T-cell (primary cell): ENCODE data around the gene ASAP2. TPM values are rescaled to one million over a fixed set of nuclear protein-coding genes. Genes with fewer than 3 reads are reported as not detected.
A peak's percentile ranks its signal among the peaks of the same experiment; 100 is the strongest.

ENCODE experiments used
- ATAC-seq, 4 experiments: fragments of 200-7000 bp in 3 of 4; fragments of 150-1000 bp in 1 of 4; cut with Tn5 transposase; replicated peaks in 1 of 4; 1 replicate in 3 of 4; 2 replicates in 1 of 4; pipeline ENCODE4 v1.10.0; 2021; ENCODE audit warnings: moderate library complexity in 3 of 4, mild to moderate bottlenecking in 2 of 4, moderate number of reproducible peaks in 1 of 4
- CTCF ChIA-PET, 2 donors: fragments of 300-600 bp; sonication (Branson Sonifier 250); formaldehyde crosslinking; loops; one replicate each; lab custom pipeline; 2022; ENCODE audit warnings: antibody characterized with exemption in 2 of 2; lab: Charles Lee
- POLR2A ChIA-PET, 2 donors: fragments of 300-600 bp; sonication (Branson Sonifier 250); formaldehyde crosslinking; loops; one replicate each; lab custom pipeline; 2022; ENCODE audit warnings: antibody characterized with exemption in 2 of 2; lab: Charles Lee
- DNase-seq, 35 experiments: peaks; one replicate each; pipeline versions ENCODE4 v3.0.0 to v3.0.0-alpha.2; 2013 to 2023
- H3K27ac ChIP-seq: one replicate; pipeline ENCODE4 v1.5.1; 2013; ENCODE audit warnings: low read length
- H3K27me3 ChIP-seq, 2 experiments: replicated peaks in 1 of 2; 1 replicate in 1 of 2; 2 replicates in 1 of 2; pipeline versions ENCODE4 v1.6.1 to v1.7.0; 2013; ENCODE audit warnings: low read length in 1 of 2, mixed read lengths in 1 of 2; ENCODE audit not compliant: control insufficient read depth in 2 of 2, insufficient read depth in 2 of 2; ENCODE audit errors: extremely low read depth in 1 of 2
- H3K36me3 ChIP-seq, 2 donors: 1 replicate in 1 of 2; 2 replicates in 1 of 2; pipeline versions ENCODE4 v1.6.1 to v1.7.0; 2013; ENCODE audit warnings: low read length in 1 of 2; ENCODE audit not compliant: control insufficient read depth in 2 of 2, insufficient read depth in 1 of 2; ENCODE audit errors: extremely low read depth in 1 of 2
- H3K4me1 ChIP-seq, 2 experiments: 1 replicate in 1 of 2; 2 replicates in 1 of 2; pipeline versions ENCODE4 v1.6.1 to v1.7.0; 2013; ENCODE audit warnings: low read length in 2 of 2, mixed read lengths in 1 of 2; ENCODE audit not compliant: insufficient read depth in 2 of 2, control insufficient read depth in 1 of 2; ENCODE audit errors: extremely low read depth in 1 of 2
- H3K4me3 ChIP-seq, 2 donors: 1 replicate in 1 of 2; 2 replicates in 1 of 2; pipeline versions ENCODE4 v1.5.1 to v1.7.0; 2013; ENCODE audit warnings: mild to moderate bottlenecking in 2 of 2, low read length in 1 of 2, moderate library complexity in 1 of 2; ENCODE audit not compliant: control insufficient read depth in 1 of 2; ENCODE audit errors: extremely low read depth in 1 of 2
- H3K9me3 ChIP-seq: 2 replicates; pipeline ENCODE4 v1.7.0; 2013
- H3K27ac Mint-ChIP-seq, 2 donors: one replicate each; pipeline ENCODE4 v1.8.0; 2020 to 2021; ENCODE audit warnings: mild to moderate bottlenecking in 2 of 2, mixed read lengths in 2 of 2
- H3K27me3 Mint-ChIP-seq, 2 donors: one replicate each; pipeline ENCODE4 v1.8.0; 2021 to 2022; ENCODE audit warnings: mixed read lengths in 2 of 2
- H3K36me3 Mint-ChIP-seq: one replicate; pipeline ENCODE4 v1.8.0; 2021; ENCODE audit warnings: mixed read lengths
- H3K4me1 Mint-ChIP-seq, 3 donors: one replicate each; pipeline ENCODE4 v1.8.0; 2020 to 2022; ENCODE audit warnings: mixed read lengths in 3 of 3, mild to moderate bottlenecking in 1 of 3
- H3K4me3 Mint-ChIP-seq, 3 donors: one replicate each; pipeline ENCODE4 v1.8.0; 2020 to 2022; ENCODE audit warnings: mild to moderate bottlenecking in 3 of 3, mixed read lengths in 3 of 3, moderate library complexity in 3 of 3
- H3K9me3 Mint-ChIP-seq, 3 donors: one replicate each; pipeline ENCODE4 v1.8.0; 2020 to 2022; ENCODE audit warnings: mixed read lengths in 3 of 3
- WGBS: methylation state at CpG from one replicate; pipeline ENCODE4 v1.1.5; 2013; ENCODE audit warnings: missing lambda C conversion rate; ENCODE audit not compliant: insufficient coverage; 5-methylcytosine and 5-hydroxymethylcytosine counted together
- total RNA-seq, 35 experiments: library from RNA in 6 of 35; stranded (reverse) in 6 of 35; fragments of 120-200 nt in 1 of 35; gene quantifications; one replicate each; pipeline versions ENCODE4 v1.2.1 to v1.2.4 and lab custom pipeline; 2013 to 2026

ASAP2 gene
- total RNA-seq, 5 donors from 2014 or later (not counting 1 experiment from before 2014, with no cell fraction given), result 0.10 to 0.38 (median 0.27) TPM; not detected in 1

DNA sequence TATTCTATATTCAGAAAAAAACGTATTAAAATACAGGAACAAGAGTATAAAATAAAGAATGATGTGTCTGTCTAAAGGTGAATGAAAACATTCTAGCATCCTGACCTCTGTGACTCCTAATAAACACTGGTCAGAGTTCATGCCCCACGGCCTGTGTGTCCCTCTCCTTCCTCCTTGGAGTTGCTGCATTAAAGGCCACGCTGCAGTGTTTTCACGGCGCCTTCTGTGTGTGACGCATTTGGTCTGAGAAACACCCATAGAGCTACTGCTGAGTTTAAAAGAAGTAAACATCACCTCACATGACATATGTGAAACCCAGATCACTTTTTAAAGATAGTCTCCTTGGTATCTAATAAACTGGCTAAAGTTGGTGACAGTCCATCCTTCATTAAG, 126.2 kb downstream of the ASAP2 start:
- no peak for ATAC-seq
- 33% methylated on average over 1 of the region's 6 CpGs for WGBS

DNA sequence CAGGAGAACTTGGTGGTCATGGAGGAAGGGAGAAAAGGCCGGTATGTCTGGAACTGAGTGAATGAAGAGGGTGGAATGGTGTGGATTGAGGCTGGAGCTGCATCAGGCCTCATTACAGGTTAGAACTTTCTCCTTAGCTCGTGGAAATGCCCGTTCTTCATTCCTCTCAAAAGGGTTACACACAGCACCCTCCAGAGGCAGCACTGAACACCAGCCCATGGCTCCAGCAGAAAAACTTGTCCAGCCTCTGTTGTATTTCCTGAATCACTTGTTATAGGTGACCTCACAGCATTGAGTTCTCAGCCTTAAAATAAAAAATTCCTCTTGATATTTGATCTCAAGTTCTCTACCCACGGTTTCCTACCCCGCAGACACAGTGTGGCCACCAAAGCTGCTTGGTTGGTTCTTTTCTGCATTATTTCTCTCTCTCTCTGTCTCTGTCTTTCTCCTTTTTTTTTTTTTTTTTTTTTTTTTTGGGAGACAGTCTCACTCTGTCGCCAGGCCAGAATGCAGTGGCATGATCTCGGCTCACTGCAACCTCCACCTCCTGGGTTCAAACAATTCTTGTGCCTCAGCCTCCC, 127.1 kb downstream of the ASAP2 start:
- H3K36me3 ChIP-seq, result no peaks in the 10 kb centered on the region
- H3K27ac ChIP-seq, result no peak overlapping the region
- H3K27me3 Mint-ChIP-seq, result peaks cover 0 to 10% of the 10 kb centered on the region in 2 donors
- DNase-seq (peak in 1 of 35 experiments; percentile 8), ATAC-seq (no peak)
- H3K27ac Mint-ChIP-seq, result no peak overlapping the region
- H3K36me3 Mint-ChIP-seq, result no peaks in the 10 kb centered on the region
- no peak overlapping the region for H3K4me3 Mint-ChIP-seq
- peaks cover 0 to 4% of the 10 kb centered on the region in 2 experiments for H3K27me3 ChIP-seq
- ChIA-PET POLR2A (interaction anchor here in 1 of 2 donors (0.7 kb wide), 1 partner anchor 9 kb away, joined by 3 read pairs; no protein-coding TSS in a partner anchor), CTCF (no interaction called here)
- no peak overlapping the region for H3K4me3 ChIP-seq
- WGBS, result 21% methylated on average over 2 of the region's 7 CpGs
- H3K9me3 ChIP-seq, result no peaks in the 10 kb centered on the region
- peaks cover 6 to 12% (median 10%) of the 10 kb centered on the region in 3 donors for H3K4me1 Mint-ChIP-seq
- H3K4me1 ChIP-seq, result peaks cover 0 to 5% of the 10 kb centered on the region in 2 experiments
- no peaks in the 10 kb centered on the region for H3K9me3 Mint-ChIP-seq

More for the DNA sequence above, 126.2 kb downstream of the ASAP2 start:
- ChIA-PET POLR2A (no interaction called here), CTCF (no interaction called here)
- no peak overlapping the region for H3K4me3 Mint-ChIP-seq
- H3K27ac Mint-ChIP-seq, result no peak overlapping the region
- Histone ChIP-seq H3K36me3 (no peaks in the 10 kb centered on the region), H3K27ac (no peak overlapping the region), H3K9me3 (no peaks in the 10 kb centered on the region), H3K4me3 (no peak overlapping the region), H3K4me1 (peaks cover 0 to 5% of the 10 kb centered on the region in 2 experiments), H3K27me3 (peaks cover 0 to 2% of the 10 kb centered on the region in 2 experiments)
- no peaks in the 10 kb centered on the region for H3K9me3 Mint-ChIP-seq
- peaks cover 6 to 11% (median 10%) of the 10 kb centered on the region in 3 donors for H3K4me1 Mint-ChIP-seq
- no peaks in the 10 kb centered on the region for H3K36me3 Mint-ChIP-seq
- peaks cover 0 to 5% of the 10 kb centered on the region in 2 donors for H3K27me3 Mint-ChIP-seq
- no peak for DNase-seq

DNA sequence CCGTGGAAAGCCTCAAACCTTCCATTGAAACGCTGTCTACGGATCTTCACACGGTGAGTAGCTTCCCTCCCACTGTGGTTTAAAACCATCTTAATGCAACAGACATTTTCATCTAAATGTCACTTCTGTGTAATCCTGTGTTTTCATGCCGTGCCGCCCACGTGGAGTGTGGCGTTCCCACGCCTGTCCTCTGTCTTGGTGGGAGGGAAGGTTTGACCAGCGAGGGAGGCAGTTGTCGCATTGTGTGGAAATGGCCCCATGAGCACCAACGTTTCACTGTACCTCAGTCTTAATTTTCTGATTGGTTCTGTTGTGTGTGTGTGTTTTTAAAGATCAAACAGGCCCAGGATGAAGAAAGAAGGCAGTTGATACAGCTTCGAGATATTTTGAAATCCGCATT, 128.1 kb downstream of the ASAP2 start:
- H3K36me3 Mint-ChIP-seq, result no peaks in the 10 kb centered on the region
- peaks cover 0 to 12% of the 10 kb centered on the region in 2 experiments for H3K27me3 ChIP-seq
- POLR2A ChIA-PET, result no interaction called here
- no peak overlapping the region for H3K4me3 ChIP-seq
- DNase-seq (no peak), ATAC-seq (no peak)
- H3K27me3 Mint-ChIP-seq, result peaks cover 0 to 11% of the 10 kb centered on the region in 2 donors
- H3K9me3 Mint-ChIP-seq, result no peaks in the 10 kb centered on the region
- no peaks in the 10 kb centered on the region for H3K9me3 ChIP-seq
- H3K4me3 Mint-ChIP-seq, result no peak overlapping the region
- peaks cover 0 to 5% of the 10 kb centered on the region in 2 experiments for H3K4me1 ChIP-seq
- no peak overlapping the region for H3K27ac Mint-ChIP-seq
- CTCF ChIA-PET, result no interaction called here
- H3K4me1 Mint-ChIP-seq, result peaks cover 6 to 12% (median 10%) of the 10 kb centered on the region in 3 donors
- no peak overlapping the region for H3K27ac ChIP-seq
- 87% methylated on average over 8 of the region's 14 CpGs for WGBS
- no peaks in the 10 kb centered on the region for H3K36me3 ChIP-seq

DNA sequence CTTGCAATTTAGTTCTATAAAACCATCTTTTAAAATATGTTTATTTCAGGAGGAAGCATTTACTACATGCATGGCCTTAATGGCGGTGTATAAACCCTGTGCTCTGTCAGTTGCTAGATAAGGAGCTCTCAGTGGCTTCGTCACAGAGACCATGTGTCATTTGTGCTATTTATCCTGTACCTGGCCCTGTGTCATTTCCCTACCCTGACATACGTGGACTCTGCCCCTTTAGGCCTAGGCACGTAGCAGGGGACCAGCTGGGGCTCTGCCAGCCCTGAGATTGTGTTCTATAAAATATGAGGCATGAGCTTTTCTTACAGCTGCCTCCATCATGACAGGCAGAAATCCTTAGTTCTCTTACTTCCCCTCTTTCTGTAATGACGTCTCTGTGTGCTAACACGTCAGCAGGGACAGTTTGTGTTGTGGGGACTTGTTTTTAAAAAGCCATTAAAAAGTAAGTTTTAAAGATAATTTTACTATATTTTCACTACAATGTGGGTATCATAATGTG, 128.8 kb downstream of the ASAP2 start:
- H3K36me3 ChIP-seq, result no peaks in the 10 kb centered on the region
- DNase-seq, result peak in 1 of 35 experiments; percentile 29
- no peaks in the 10 kb centered on the region for H3K9me3 Mint-ChIP-seq
- no peak for ATAC-seq
- no peak overlapping the region for H3K27ac Mint-ChIP-seq
- peaks cover 0 to 14% of the 10 kb centered on the region in 2 experiments for H3K27me3 ChIP-seq
- no peak overlapping the region for H3K4me3 Mint-ChIP-seq
- 80% methylated on average over 1 of the region's 6 CpGs for WGBS
- ChIA-PET POLR2A (no interaction called here), CTCF (interaction anchor here in 1 of 2 donors (0.5 kb wide), 1 partner anchor 168 kb away, joined by 3 read pairs; no protein-coding TSS in a partner anchor)
- no peak overlapping the region for H3K4me3 ChIP-seq
- H3K36me3 Mint-ChIP-seq, result no peaks in the 10 kb centered on the region
- no peak overlapping the region for H3K27ac ChIP-seq
- no peaks in the 10 kb centered on the region for H3K9me3 ChIP-seq
- peaks cover 0 to 5% of the 10 kb centered on the region in 2 experiments for H3K4me1 ChIP-seq
- H3K4me1 Mint-ChIP-seq, result peaks cover 6 to 12% (median 10%) of the 10 kb centered on the region in 3 donors
- peaks cover 0 to 12% of the 10 kb centered on the region in 2 donors for H3K27me3 Mint-ChIP-seq

DNA sequence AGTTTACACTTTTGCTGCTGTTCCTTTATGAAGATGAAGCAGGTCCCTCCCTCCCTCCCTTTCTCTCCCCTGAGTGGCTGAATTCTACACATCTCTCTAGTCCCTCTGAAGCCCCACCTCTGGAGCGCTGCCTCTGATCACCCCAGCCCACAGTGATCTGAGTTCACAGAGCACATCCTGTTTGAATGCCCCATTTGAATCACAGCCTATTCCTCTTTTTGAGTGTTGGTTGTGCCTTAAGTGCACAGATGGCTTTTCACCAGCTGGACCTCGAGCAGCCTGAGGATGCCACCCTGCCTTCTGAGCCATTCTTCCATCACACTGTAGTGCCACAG, 129.6 kb downstream of the ASAP2 start:
- Histone ChIP-seq H3K36me3 (no peaks in the 10 kb centered on the region), H3K4me3 (no peak overlapping the region), H3K9me3 (no peaks in the 10 kb centered on the region), H3K27me3 (peaks cover 0 to 14% of the 10 kb centered on the region in 2 experiments), H3K27ac (no peak overlapping the region), H3K4me1 (peaks cover 0 to 5% of the 10 kb centered on the region in 2 experiments)
- POLR2A ChIA-PET, result no interaction called here
- ATAC-seq (peak in 3 of 4 experiments; percentile 40 to 60 (median 56)), DNase-seq (peak in 10 of 35 experiments; percentile 3 to 48 (median 6))
- peaks cover 0 to 12% of the 10 kb centered on the region in 2 donors for H3K27me3 Mint-ChIP-seq
- H3K27ac Mint-ChIP-seq, result no peak overlapping the region
- no peaks in the 10 kb centered on the region for H3K36me3 Mint-ChIP-seq
- H3K9me3 Mint-ChIP-seq, result no peaks in the 10 kb centered on the region
- no peak overlapping the region for H3K4me3 Mint-ChIP-seq
- WGBS, result no CpG with 5 or more reads among the region's 2 CpGs
- H3K4me1 Mint-ChIP-seq, result peaks cover 6 to 12% (median 10%) of the 10 kb centered on the region in 3 donors
- CTCF ChIA-PET, result no interaction called here

DNA sequence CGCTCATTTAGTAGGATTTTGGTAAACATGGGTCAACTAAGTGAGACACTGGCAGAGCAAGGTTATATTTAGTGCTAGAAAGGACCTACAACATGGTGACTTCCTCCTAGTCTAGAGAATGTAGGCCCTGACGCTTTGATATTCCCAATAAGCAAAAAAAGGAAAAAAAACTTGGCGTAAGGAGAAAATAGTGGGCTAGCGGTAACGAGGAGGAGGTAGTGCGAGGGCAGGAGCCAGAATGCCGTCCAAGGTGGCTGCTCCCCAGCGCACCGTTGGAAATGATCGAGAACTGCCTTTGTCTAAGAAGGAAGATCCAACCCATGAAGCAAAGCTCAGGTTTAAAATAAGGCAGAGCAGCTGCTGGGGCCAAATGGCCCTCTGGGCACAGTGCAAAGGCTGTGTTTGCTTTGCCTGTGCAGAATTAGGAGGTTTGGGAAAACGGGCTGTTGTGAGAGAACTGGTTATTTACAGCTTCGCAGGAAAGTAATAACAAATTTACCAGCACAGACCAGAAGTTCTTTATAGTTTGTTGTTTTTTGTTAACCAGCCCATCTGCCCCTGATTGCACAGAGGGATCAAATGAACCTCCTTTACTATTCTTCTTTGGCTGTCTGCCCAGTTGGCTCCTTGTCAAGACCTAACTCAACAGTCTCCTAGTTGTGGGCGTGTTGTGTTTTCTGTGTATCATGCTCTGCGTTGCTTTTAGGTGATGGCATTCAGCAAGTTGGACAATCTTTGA, 130.1 kb downstream of the ASAP2 start:
- Histone ChIP-seq H3K4me1 (peaks cover 0 to 5% of the 10 kb centered on the region in 2 experiments), H3K9me3 (no peaks in the 10 kb centered on the region), H3K27me3 (peaks cover 0 to 14% of the 10 kb centered on the region in 2 experiments), H3K4me3 (no peak overlapping the region), H3K27ac (no peak overlapping the region), H3K36me3 (no peaks in the 10 kb centered on the region)
- no peaks in the 10 kb centered on the region for H3K9me3 Mint-ChIP-seq
- no peak overlapping the region for H3K4me3 Mint-ChIP-seq
- WGBS, result 89% methylated on average over 10 of the region's 14 CpGs
- ATAC-seq, result no peak
- ChIA-PET POLR2A (no interaction called here), CTCF (no interaction called here)
- no peak overlapping the region for H3K27ac Mint-ChIP-seq
- peaks cover 0 to 12% of the 10 kb centered on the region in 2 donors for H3K27me3 Mint-ChIP-seq
- no peaks in the 10 kb centered on the region for H3K36me3 Mint-ChIP-seq
- H3K4me1 Mint-ChIP-seq, result peaks cover 6 to 12% (median 10%) of the 10 kb centered on the region in 3 donors
- DNase-seq, result peak in 2 of 35 experiments; percentile 4 to 29
